ENCODE data around the gene MOXD1. TPM values are rescaled to one million over a fixed set of nuclear protein-coding genes. Genes with fewer than 3 reads are reported as not detected.

MOXD1 gene
- 17.1 and 19.5 TPM in 2 replicates for total RNA-seq

DNA sequence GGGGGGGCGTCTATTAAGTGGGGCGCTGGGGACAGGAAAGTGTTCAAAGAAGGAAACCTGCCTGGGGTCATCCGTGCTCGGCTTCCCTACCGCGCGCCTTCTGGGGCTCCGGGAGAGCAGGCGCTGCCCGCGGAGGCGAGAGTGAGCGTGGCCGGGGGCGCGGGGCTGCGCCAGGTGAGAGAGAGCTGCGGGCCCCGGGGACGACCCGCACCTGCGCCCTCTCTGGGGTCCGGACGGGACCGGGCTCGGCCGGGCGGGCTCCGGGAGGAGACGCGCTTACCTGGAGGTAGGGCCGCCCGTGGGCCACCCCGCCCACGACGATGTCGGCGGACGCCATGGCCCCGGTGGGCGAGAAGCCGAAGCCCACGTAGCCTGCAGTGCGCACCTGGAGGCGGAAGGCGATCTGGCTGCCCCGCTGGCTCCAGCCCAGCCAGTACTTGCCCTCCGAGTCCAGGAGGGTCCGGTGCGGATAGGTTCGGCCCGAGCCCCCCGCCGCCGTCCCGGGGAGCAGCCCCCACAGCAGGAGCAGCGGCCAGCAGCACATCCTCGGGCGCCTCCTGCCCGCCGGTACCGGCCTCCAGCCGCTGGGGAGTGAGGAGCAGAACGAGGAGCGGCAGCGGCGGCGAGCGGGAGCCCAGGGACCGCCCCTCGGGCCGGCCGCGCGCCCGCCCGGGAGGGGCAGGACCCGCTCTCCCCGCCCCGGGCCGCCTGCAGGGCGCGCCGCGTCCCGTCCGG is at the start of gene MOXD1:
MOXD1 (minus strand) TSS at position 593 of the 735 bp plus-strand sequence; CDS start at position 544, 49 bp downstream.
- Histone ChIP-seq H3K4me2 (ENCODE audit: insufficient read depth, low read length) (peak within 1 kb of the TSS; percentile 85), H4K20me1 (ENCODE audit: insufficient read depth, low read length) (no peaks in the 10 kb centered on the region), H3K4me1 (ENCODE audit: insufficient read depth, low read length) (peaks cover 41% of the 10 kb centered on the region), H3K27me3 (ENCODE audit: insufficient read depth, low read length) (no peaks in the 10 kb centered on the region), H3K9me3 (ENCODE audit: low read depth, low read length) (no peaks in the 10 kb centered on the region), H3K79me2 (ENCODE audit: insufficient read depth, low read length) (peaks cover 20% of the 10 kb centered on the region), H3K27ac (ENCODE audit: low read depth, low read length) (peak within 1 kb of the TSS; percentile 43), H3K36me3 (ENCODE audit: insufficient read depth, low read length) (no peaks in the 10 kb centered on the region), H2AFZ (ENCODE audit: low read length) (peak within 1 kb of the TSS; percentile 93), H3K4me3 (ENCODE audit: insufficient read depth, low read length) (peak within 1 kb of the TSS; percentile 83)
- DNase-seq (ENCODE audit: insufficient read length, low spot score, missing footprints): peak; percentile 95
- TF ChIP-seq, protein P1, sequence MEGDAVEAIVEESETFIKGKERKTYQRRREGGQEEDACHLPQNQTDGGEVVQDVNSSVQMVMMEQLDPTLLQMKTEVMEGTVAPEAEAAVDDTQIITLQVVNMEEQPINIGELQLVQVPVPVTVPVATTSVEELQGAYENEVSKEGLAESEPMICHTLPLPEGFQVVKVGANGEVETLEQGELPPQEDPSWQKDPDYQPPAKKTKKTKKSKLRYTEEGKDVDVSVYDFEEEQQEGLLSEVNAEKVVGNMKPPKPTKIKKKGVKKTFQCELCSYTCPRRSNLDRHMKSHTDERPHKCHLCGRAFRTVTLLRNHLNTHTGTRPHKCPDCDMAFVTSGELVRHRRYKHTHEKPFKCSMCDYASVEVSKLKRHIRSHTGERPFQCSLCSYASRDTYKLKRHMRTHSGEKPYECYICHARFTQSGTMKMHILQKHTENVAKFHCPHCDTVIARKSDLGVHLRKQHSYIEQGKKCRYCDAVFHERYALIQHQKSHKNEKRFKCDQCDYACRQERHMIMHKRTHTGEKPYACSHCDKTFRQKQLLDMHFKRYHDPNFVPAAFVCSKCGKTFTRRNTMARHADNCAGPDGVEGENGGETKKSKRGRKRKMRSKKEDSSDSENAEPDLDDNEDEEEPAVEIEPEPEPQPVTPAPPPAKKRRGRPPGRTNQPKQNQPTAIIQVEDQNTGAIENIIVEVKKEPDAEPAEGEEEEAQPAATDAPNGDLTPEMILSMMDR (IDR thresholded peaks at IDR 0.05; ENCODE audit: extremely low read depth, low read depth, low read length): no peak

DNA sequence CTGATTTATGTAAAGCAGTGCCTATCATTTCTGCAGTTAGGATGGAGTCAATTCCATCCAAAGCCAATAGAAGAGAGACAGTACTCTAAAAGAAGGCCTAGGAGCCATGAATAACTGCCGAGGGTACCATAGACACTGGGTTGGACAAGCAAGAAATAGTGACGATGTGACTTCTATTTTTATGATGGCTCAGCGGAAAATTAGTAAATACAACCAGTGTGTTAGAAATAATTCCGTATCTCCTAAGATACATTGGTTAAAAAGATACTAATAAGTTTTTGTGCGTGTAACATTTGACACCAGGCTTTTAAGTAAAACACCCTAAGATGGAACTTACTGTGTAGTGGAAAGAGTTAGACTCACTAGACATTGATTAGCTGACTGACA is 45.6 kb upstream of the MOXD1 start:
- H3K27me3 ChIP-seq (ENCODE audit: insufficient read depth, low read length): no peaks in the 10 kb centered on the region
- H2AFZ ChIP-seq (ENCODE audit: low read length): no peak overlapping the region
- H3K79me2 ChIP-seq (ENCODE audit: insufficient read depth, low read length): no peaks in the 10 kb centered on the region
- DNase-seq (ENCODE audit: insufficient read length, low spot score, missing footprints): no peak
- H4K20me1 ChIP-seq (ENCODE audit: insufficient read depth, low read length): no peaks in the 10 kb centered on the region
- H3K4me1 ChIP-seq (ENCODE audit: insufficient read depth, low read length): peaks cover 36% of the 10 kb centered on the region
- H3K36me3 ChIP-seq (ENCODE audit: insufficient read depth, low read length): peaks cover under 1% of the 10 kb centered on the region
- no peak overlapping the region for H3K4me2 ChIP-seq (ENCODE audit: insufficient read depth, low read length)
- TF ChIP-seq, protein P1 (IDR thresholded peaks at IDR 0.05; ENCODE audit: extremely low read depth, low read depth, low read length): no peak
- H3K9me3 ChIP-seq (ENCODE audit: low read depth, low read length): no peaks in the 10 kb centered on the region
- no peak overlapping the region for H3K4me3 ChIP-seq (ENCODE audit: insufficient read depth, low read length)
- no peak overlapping the region for H3K27ac ChIP-seq (ENCODE audit: low read depth, low read length)

DNA sequence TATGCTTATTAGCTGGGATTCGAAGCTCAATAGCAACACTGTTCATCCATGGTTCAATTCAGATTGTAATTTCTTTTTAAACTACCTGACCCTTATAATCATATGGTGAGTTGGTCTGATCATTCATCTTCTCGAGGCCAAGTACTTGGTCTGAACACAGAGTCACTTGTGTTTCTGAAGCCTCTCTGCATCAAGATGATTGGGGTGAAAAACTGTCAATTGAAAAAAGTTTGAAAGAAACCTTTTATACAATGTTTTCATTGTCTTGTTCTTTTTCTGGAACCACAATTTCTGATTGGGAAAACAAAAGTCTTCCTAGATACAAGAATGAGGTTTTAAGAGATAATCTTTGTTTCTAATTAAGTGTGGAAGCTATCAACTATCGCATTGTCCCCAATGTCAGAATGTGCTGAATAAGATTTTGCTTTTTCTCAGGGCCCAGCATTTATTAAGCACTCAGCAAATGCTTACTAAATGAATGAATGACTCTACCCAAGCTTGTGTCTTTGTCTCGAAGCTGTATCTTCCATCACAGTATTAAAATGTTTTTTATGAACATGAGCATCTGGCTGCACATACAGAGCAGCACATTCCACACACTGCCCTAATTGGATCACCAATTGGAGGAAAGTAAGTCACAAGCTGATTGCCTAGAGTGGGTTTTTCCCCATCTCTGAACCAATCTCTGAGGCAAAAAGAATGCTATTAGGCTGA is 45.0 kb upstream of the MOXD1 start:
- H3K79me2 ChIP-seq (ENCODE audit: insufficient read depth, low read length): no peaks in the 10 kb centered on the region
- H3K36me3 ChIP-seq (ENCODE audit: insufficient read depth, low read length): peaks cover 4% of the 10 kb centered on the region
- peak overlapping the region; percentile 69 for H3K4me2 ChIP-seq (ENCODE audit: insufficient read depth, low read length)
- peaks cover 36% of the 10 kb centered on the region for H3K4me1 ChIP-seq (ENCODE audit: insufficient read depth, low read length)
- H3K4me3 ChIP-seq (ENCODE audit: insufficient read depth, low read length): peak overlapping the region; percentile 21
- TF ChIP-seq, protein P1 (IDR thresholded peaks at IDR 0.05; ENCODE audit: extremely low read depth, low read depth, low read length): no peak
- H3K9me3 ChIP-seq (ENCODE audit: low read depth, low read length): no peaks in the 10 kb centered on the region
- no peaks in the 10 kb centered on the region for H4K20me1 ChIP-seq (ENCODE audit: insufficient read depth, low read length)
- H3K27ac ChIP-seq (ENCODE audit: low read depth, low read length): peak overlapping the region; percentile 87
- no peak overlapping the region for H2AFZ ChIP-seq (ENCODE audit: low read length)
- DNase-seq (ENCODE audit: insufficient read length, low spot score, missing footprints): no peak
- no peaks in the 10 kb centered on the region for H3K27me3 ChIP-seq (ENCODE audit: insufficient read depth, low read length)

Measured in osteoblast (primary cell).